Measurements from ENCODE around the gene AMY1A.
"Not testable (repeated sequence)": the region's sequence is repeated elsewhere in the genome, so short reads cannot be mapped to it uniquely, and the experiment has no call there.

The AMY1A gene

GRCh38 chr1:103655460-103655859, at the start of gene AMY1A:
Gene AMY1A, plus strand, starts transcription at chr1:103655760. Its CDS starts 571 bp downstream, at chr1:103656331.
- DNase-seq: not testable (repeated sequence)

DNA sequence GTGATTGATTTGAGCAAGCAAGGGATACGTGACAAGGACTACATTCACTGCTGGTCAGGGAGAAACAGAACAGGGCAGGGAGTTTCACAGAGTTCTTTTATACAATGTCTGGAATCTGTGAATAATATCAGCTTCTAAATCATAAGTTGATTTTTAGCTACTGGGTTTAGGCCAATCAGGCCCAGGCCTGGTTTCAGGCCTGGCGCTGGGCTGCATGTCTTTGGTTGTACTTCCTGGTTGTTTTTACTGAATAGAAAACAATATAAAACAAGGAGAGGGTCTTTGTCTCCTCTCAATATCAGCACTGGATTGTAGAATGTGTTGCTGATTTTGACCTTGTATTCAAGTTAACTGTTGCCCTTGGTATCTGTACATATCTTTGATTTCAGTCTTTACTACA, 39.2 kb upstream of the AMY1A start:
- no peak for DNase-seq

DNA sequence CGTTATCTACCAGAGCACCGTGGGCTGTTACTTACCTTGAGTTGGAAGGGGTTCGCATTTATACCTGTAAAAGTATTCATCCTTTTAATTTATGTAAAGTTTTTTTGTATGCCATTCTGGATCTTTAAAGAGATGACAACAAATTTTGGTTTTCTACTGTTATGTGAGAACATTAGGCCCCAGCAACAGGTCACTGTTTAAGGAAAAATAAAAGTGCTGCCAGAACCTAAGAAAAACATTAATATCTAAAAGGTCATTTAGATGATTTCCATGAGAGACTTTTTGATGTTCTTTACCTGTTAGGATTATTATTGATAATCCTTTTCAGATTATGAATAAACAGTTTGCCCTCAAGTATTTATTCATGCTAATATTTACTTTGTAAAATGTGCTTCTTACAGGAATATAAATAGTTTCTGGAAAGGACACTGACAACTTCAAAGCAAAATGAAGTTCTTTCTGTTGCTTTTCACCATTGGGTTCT, 38.5 kb upstream of the AMY1A start, which contains the start of gene AMY2A:
Gene AMY2A, plus strand, starts transcription at position 434 of the 484 bp plus-strand sequence. Its CDS starts 14 bp downstream, at position 448.
- not testable (repeated sequence) for DNase-seq

GRCh38 chr1:103627436-103627835, 28.1 kb upstream of the AMY1A start:
- not testable (repeated sequence) for DNase-seq

- DNase-seq: not testable (repeated sequence)
These were observed 14.4 kb upstream of the AMY1A start for GRCh38 chr1:103641194-103641593.

DNA sequence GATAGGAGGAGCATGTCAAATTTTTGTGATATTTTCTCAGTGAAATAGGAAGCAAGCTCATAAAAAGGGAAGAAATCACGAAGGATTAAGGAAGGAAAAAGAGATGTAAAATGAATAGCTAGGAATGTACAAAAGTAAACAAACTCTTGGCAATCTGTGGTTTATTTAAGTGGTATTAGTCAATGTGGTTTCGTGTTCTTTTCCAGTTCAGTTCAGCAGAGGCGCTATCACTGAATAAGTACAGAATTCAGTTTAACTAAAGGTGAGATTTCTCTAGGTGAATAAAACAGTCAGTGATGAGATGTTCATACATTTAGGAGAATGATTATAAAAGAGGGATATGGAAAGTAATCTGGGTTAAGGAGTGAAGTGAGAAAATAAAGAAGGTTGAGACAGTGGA, 11.7 kb upstream of the AMY1A start:
- not testable (repeated sequence) for DNase-seq

GRCh38 chr1:103650305-103650704, 5.3 kb upstream of the AMY1A start:
- not testable (repeated sequence) for DNase-seq

- not testable (repeated sequence) for DNase-seq
These were observed 4.7 kb upstream of the AMY1A start for GRCh38 chr1:103650889-103651288.

- DNase-seq: not testable (repeated sequence)
These were observed 1.4 kb upstream of the AMY1A start for GRCh38 chr1:103654133-103654532.

DNA sequence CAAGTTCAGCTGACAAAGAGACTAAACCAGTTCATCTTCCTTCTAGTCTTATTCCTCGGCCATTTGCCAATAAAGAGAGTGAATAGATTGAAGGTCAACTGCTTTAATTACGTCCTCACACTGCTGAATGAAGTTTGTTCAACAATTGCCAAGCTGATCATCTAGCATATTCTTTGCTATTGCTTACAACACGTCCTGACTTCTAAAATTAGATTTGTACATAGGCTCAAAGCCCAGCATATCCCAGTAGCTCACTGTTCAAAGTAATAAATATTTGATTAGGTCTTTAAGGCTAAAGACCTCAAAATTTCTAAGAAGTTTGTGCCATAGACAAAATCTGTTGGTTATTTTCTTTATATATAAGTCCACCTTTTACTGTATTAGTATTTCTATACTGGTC, 20.8 kb downstream of the AMY1A start:
- DNase-seq: not testable (repeated sequence)

GRCh38 chr1:103696110-103696509, 40.5 kb downstream of the AMY1A start, which contains the start of gene AMY1B:
Gene AMY1B, minus strand, starts transcription at chr1:103696210. Its CDS starts 571 bp downstream, at chr1:103695639.
- DNase-seq: not testable (repeated sequence)

- DNase-seq: not testable (repeated sequence)
These were observed 41.9 kb downstream of the AMY1A start for GRCh38 chr1:103697430-103697829.

GRCh38 chr1:103700669-103701068, 45.1 kb downstream of the AMY1A start:
- DNase-seq: not testable (repeated sequence)

- not testable (repeated sequence) for DNase-seq
These were observed 45.7 kb downstream of the AMY1A start for GRCh38 chr1:103701256-103701655.

DNA sequence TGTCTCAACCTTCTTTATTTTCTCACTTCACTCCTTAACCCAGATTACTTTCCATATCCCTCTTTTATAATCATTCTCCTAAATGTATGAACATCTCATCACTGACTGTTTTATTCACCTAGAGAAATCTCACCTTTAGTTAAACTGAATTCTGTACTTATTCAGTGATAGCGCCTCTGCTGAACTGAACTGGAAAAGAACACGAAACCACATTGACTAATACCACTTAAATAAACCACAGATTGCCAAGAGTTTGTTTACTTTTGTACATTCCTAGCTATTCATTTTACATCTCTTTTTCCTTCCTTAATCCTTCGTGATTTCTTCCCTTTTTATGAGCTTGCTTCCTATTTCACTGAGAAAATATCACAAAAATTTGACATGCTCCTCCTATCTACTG, 52.1 kb downstream of the AMY1A start:
- DNase-seq: not testable (repeated sequence)

GRCh38 chr1:103710381-103710780, 54.8 kb downstream of the AMY1A start:
- DNase-seq: not testable (repeated sequence)
